D721Med (cell line): ENCODE results near the gene IMPA2.

Experiments used
- DNase-seq: peaks from one replicate; pipeline ENCODE4 v3.0.0; 2011; ENCODE audit warnings: low spot score; ENCODE audit not compliant: insufficient read length
- FAIRE-seq: peaks from 2 replicates; lab custom pipeline; 2011; peaks lifted over from hg19 to GRCh38; lab: Jason Lieb, UNC
- CTCF ChIP-seq: IDR thresholded peaks from 2 replicates; pipeline ENCODE4 v1.5.1; 2012; ENCODE audit warnings: mild to moderate bottlenecking, control low read depth; ENCODE audit not compliant: insufficient read depth; ENCODE audit errors: missing control alignments

The IMPA2 gene

GRCh38 chr18:12008181-12008767 lies 27.0 kb downstream of the IMPA2 start:
- no peak for DNase-seq
- no peak for TF ChIP-seq CTCF
- FAIRE-seq: no peak

- DNase-seq: no peak
- FAIRE-seq: no peak
- no peak for TF ChIP-seq CTCF
Observed at GRCh38 chr18:12008842-12009580, 27.7 kb downstream of the IMPA2 start.

GRCh38 chr18:12009581-12010140 lies 28.4 kb downstream of the IMPA2 start:
- no peak for TF ChIP-seq CTCF
- no peak for FAIRE-seq

GRCh38 chr18:12010187-12010802 lies 29.0 kb downstream of the IMPA2 start:
- DNase-seq (no peak), FAIRE-seq (no peak)
- no peak for TF ChIP-seq CTCF

More at GRCh38 chr18:12009581-12010140, 28.4 kb downstream of the IMPA2 start:
- no peak for DNase-seq

GRCh38 chr18:12011199-12011956 lies 30.1 kb downstream of the IMPA2 start:
- FAIRE-seq (no peak), DNase-seq (no peak)
- TF ChIP-seq CTCF: no peak

GRCh38 chr18:12011957-12012549 lies 30.7 kb downstream of the IMPA2 start:
- no peak for DNase-seq
- FAIRE-seq: no peak
- no peak for TF ChIP-seq CTCF
